ENCODE measurements around the gene CIB4.

The CIB4 gene

DNA sequence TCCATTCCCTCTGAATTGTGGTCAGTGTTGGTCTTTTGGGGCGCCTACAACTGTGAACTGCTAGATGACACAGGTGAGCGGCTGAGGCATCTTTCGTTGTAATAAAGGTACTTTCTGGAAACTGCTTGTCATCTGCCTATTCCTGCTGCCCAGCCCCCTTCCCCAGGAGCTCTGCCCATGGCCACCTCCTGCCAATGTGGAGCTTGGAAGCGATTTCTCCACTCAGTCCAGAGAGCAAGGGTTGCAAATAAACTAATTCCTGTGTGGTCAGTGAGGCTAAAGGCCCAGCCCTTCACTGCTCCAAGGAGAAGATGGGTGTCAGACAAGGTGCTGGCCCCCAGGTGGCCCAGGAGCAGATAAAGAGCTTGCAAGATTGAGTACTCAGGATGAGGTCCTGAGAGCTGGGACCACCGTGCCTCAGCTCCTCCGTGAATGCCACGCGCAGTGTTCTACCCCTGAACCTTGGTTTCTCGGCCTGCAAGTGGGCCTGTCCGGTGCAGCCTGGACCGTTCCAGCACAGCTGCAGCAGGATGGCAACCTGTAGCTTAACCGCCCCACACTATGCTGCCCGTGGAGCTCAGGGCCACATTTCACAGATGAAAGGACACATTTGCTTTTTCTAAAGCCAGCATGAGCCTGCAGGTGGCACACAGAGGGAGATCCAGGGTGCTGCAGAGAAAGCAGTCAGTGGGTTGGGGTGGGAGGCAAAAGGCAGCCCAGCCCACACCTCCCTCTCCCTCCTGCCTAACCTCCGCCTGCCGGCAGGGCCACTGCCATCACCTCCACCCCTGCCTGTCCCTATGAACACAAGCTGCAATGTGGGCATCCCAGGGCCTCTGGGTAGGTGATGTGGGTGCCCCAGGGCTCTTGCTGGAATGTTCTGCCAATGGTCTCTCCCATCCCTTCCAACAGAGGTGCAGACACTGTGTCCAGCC is 84.6 kb downstream of the CIB4 start:
- Histone ChIP-seq H2AFZ (ENCODE audit: low read length) (no peak overlapping the region), H3K9me3 (replicated peaks in 1 of 2; ENCODE audit: control insufficient read depth in 2 of 2, insufficient read depth in 1 of 2, low read depth in 1 of 2, low read length in 2 of 2) (no peaks in the 10 kb centered on the region), H3K18ac (ENCODE audit: low read length) (peak overlapping the region; percentile 72), H3K4me2 (ENCODE audit: insufficient read depth, low read length, poor library complexity, severe bottlenecking) (no peak overlapping the region), H3K27me3 (ENCODE audit: control insufficient read depth in 3 of 3, insufficient read depth in 3 of 3, low read depth in 1 of 3, low read length in 3 of 3) (peaks cover 0 to 54% (median 2%) of the 10 kb centered on the region in 3 experiments), H2BK12ac (ENCODE audit: low read length) (no peak overlapping the region), H3K4me1 (ENCODE audit: control insufficient read depth in 2 of 2, insufficient read depth in 1 of 2, low read depth in 1 of 2, low read length in 2 of 2) (peaks cover 13 to 16% of the 10 kb centered on the region in 2 donors), H4K8ac (ENCODE audit: low read depth, low read length) (no peak overlapping the region), H3K23ac (ENCODE audit: low read depth, low read length, poor library complexity) (peak overlapping the region; percentile 76), H2AK5ac (ENCODE audit: low read depth, low read length) (peak overlapping the region; percentile 89), H3K27ac (replicated peaks; ENCODE audit: low read length) (no peak overlapping the region), H3K4me3 (ENCODE audit: low read length in 2 of 2) (no peak overlapping the region), H3K36me3 (replicated peaks in 1 of 2; ENCODE audit: control insufficient read depth in 2 of 2, insufficient read depth in 2 of 2, low read length in 2 of 2) (no peaks in the 10 kb centered on the region), H3K14ac (ENCODE audit: low read length) (peak overlapping the region; percentile 67), H2BK15ac (ENCODE audit: low read length) (peak overlapping the region; percentile 98), H4K91ac (ENCODE audit: low read depth, low read length, poor library complexity) (no peak overlapping the region), H2BK5ac (ENCODE audit: low read length) (no peak overlapping the region), H2BK120ac (ENCODE audit: low read depth, low read length) (no peak overlapping the region), H3K4ac (ENCODE audit: low read length) (no peak overlapping the region), H3K9ac (ENCODE audit: low read depth, low read length, poor library complexity) (peak overlapping the region; percentile 15), H3K79me1 (ENCODE audit: low read depth, low read length) (no peaks in the 10 kb centered on the region)
- no peak for DNase-seq (ENCODE audit: low spot score)
- WGBS, 2 donors (ENCODE audit: extremely low coverage in 2 of 2, insufficient read length in 2 of 2, insufficient replicate concordance in 1 of 2), result no CpG with 5 or more reads among the region's 15 CpGs

DNA sequence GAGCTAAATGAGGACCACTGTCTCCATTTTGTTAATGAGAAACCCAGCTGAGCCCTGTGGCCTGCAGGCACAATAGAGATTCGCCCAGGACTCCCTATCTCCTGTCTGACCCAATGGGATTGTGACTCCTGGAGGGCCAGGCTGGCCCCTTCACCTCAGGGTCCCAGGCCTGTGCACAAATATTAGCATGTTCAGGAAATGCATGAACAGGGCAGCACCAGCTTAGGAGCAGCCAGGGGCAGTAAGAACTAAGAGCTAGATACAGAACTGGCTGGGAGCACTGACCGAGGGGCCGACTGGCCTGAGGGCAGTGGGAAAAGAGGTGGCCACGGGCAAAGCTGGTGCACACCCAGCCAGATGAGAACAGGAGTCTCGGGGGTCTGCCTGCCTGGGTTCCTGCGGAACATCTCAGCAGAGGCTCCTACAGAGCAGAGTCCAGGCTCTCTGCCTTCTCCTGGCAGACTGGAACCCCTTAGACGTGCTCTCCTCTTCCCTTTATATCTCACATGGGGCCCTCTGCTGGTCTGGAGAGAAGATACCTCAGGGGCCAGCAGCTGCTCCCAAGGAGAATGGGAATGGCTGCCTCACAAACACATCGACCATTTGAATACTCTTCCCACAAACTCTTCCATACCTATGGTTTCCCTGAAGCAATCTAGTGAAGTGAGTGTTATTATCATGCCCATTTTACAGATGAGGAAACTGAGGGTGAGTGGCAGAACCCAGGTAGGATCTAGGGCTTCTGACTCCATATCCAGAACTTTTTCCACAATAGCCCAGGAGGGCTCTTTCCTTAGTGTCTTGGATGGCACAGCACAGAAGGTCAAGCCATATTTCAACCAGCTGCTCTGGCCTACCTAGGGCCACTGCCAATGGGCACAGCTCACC is 85.7 kb downstream of the CIB4 start:
- WGBS, 2 donors (ENCODE audit: extremely low coverage in 2 of 2, insufficient read length in 2 of 2, insufficient replicate concordance in 1 of 2), result no CpG with 5 or more reads among the region's 8 CpGs
- Histone ChIP-seq H4K91ac (ENCODE audit: low read depth, low read length, poor library complexity) (no peak overlapping the region), H3K4ac (ENCODE audit: low read length) (no peak overlapping the region), H3K9me3 (replicated peaks in 1 of 2; ENCODE audit: control insufficient read depth in 2 of 2, insufficient read depth in 1 of 2, low read depth in 1 of 2, low read length in 2 of 2) (peaks cover 0 to 2% of the 10 kb centered on the region in 2 donors), H3K4me2 (ENCODE audit: insufficient read depth, low read length, poor library complexity, severe bottlenecking) (no peak overlapping the region), H3K36me3 (replicated peaks in 1 of 2; ENCODE audit: control insufficient read depth in 2 of 2, insufficient read depth in 2 of 2, low read length in 2 of 2) (no peaks in the 10 kb centered on the region), H2AK5ac (ENCODE audit: low read depth, low read length) (peak overlapping the region; percentile 68), H3K14ac (ENCODE audit: low read length) (peak overlapping the region; percentile 9), H3K9ac (ENCODE audit: low read depth, low read length, poor library complexity) (no peak overlapping the region), H3K18ac (ENCODE audit: low read length) (no peak overlapping the region), H3K27me3 (ENCODE audit: control insufficient read depth in 3 of 3, insufficient read depth in 3 of 3, low read depth in 1 of 3, low read length in 3 of 3) (peaks cover 0 to 45% (median 2%) of the 10 kb centered on the region in 3 experiments), H3K4me3 (ENCODE audit: low read length in 2 of 2) (no peak overlapping the region), H3K79me1 (ENCODE audit: low read depth, low read length) (no peaks in the 10 kb centered on the region), H3K4me1 (ENCODE audit: control insufficient read depth in 2 of 2, insufficient read depth in 1 of 2, low read depth in 1 of 2, low read length in 2 of 2) (peaks cover 13 to 16% of the 10 kb centered on the region in 2 donors), H2BK12ac (ENCODE audit: low read length) (no peak overlapping the region), H2BK15ac (ENCODE audit: low read length) (no peak overlapping the region), H2BK120ac (ENCODE audit: low read depth, low read length) (no peak overlapping the region), H3K23ac (ENCODE audit: low read depth, low read length, poor library complexity) (no peak overlapping the region), H3K27ac (replicated peaks; ENCODE audit: low read length) (no peak overlapping the region), H2BK5ac (ENCODE audit: low read length) (no peak overlapping the region), H4K8ac (ENCODE audit: low read depth, low read length) (no peak overlapping the region), H2AFZ (ENCODE audit: low read length) (no peak overlapping the region)
- no peak for DNase-seq (ENCODE audit: low spot score)

DNA sequence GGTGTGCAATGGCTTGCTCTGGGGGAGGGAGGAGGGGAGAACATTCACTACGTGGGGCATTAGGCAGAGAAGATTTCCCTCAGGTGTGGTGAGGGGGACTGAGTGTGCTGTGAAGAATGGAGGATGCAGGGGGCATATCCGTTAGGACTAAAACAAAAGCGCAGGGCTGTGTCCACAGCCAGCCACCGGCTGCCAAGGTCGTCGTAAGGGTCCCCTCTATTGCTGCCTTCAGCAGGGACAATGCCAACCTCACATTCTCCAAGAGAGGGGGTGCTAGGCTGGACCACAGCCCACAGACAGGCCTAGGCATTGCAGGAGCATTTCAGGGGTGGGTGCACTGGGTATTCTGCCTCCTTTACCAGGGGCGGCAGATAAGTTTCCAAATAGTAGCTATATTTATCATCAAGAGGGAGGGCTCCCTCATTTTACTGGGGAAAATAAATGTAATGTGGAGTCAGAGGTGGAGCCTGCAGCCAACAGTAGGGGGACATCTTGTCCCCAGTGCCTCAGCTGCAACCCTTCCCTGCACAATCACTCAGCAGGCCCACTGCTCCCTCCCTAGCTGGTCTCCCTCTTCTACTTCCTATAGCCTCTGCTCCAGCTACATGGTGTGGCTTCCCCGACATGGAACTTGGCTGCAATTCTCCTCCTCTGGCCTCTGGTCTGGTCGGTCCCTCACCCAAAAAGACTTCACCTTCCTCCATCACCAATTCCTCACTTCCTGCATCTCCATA is 88.4 kb downstream of the CIB4 start:
- Histone ChIP-seq H2BK15ac (ENCODE audit: low read length) (no peak overlapping the region), H3K9ac (ENCODE audit: low read depth, low read length, poor library complexity) (no peak overlapping the region), H3K9me3 (replicated peaks in 1 of 2; ENCODE audit: control insufficient read depth in 2 of 2, insufficient read depth in 1 of 2, low read depth in 1 of 2, low read length in 2 of 2) (peaks cover 0 to 2% of the 10 kb centered on the region in 2 donors), H3K4me1 (ENCODE audit: control insufficient read depth in 2 of 2, insufficient read depth in 1 of 2, low read depth in 1 of 2, low read length in 2 of 2) (peaks cover 0 to 5% of the 10 kb centered on the region in 2 donors), H2BK12ac (ENCODE audit: low read length) (no peak overlapping the region), H3K27me3 (ENCODE audit: control insufficient read depth in 3 of 3, insufficient read depth in 3 of 3, low read depth in 1 of 3, low read length in 3 of 3) (peaks cover 0 to 19% (median 2%) of the 10 kb centered on the region in 3 experiments), H3K23ac (ENCODE audit: low read depth, low read length, poor library complexity) (no peak overlapping the region), H2BK120ac (ENCODE audit: low read depth, low read length) (no peak overlapping the region), H2AK5ac (ENCODE audit: low read depth, low read length) (no peak overlapping the region), H4K8ac (ENCODE audit: low read depth, low read length) (no peak overlapping the region), H3K4ac (ENCODE audit: low read length) (no peak overlapping the region), H4K91ac (ENCODE audit: low read depth, low read length, poor library complexity) (no peak overlapping the region), H3K4me3 (ENCODE audit: low read length in 2 of 2) (no peak overlapping the region), H2BK5ac (ENCODE audit: low read length) (no peak overlapping the region), H3K27ac (replicated peaks; ENCODE audit: low read length) (no peak overlapping the region), H3K18ac (ENCODE audit: low read length) (peak overlapping the region; percentile 7), H3K79me1 (ENCODE audit: low read depth, low read length) (no peaks in the 10 kb centered on the region), H2AFZ (ENCODE audit: low read length) (peak overlapping the region; percentile 47), H3K4me2 (ENCODE audit: insufficient read depth, low read length, poor library complexity, severe bottlenecking) (no peak overlapping the region), H3K36me3 (replicated peaks in 1 of 2; ENCODE audit: control insufficient read depth in 2 of 2, insufficient read depth in 2 of 2, low read length in 2 of 2) (no peaks in the 10 kb centered on the region), H3K14ac (ENCODE audit: low read length) (no peak overlapping the region)
- no CpG with 5 or more reads among the region's 9 CpGs for WGBS, 2 donors (ENCODE audit: extremely low coverage in 2 of 2, insufficient read length in 2 of 2, insufficient replicate concordance in 1 of 2)
- DNase-seq (ENCODE audit: low spot score), result no peak

All from neuronal stem cell (in vitro differentiated cells).